Parathyroid adenoma (tissue), 2 donors: ENCODE data around the gene DHRSX.
"Not testable (repeated sequence)": the region's sequence is repeated elsewhere in the genome, so short reads cannot be mapped to it uniquely, and the experiment has no call there.

ENCODE experiments used
- H2AFZ ChIP-seq: fragments of 300-600 bp; sonication (generic); one replicate; pipeline ENCODE4 v1.7.0; 2017; ENCODE audit warnings: antibody characterized with exemption, mild to moderate bottlenecking
- H3K27ac ChIP-seq: fragments of 300-600 bp; sonication (generic); one replicate; pipeline ENCODE4 v1.7.0; 2017
- H3K27me3 ChIP-seq: fragments of 300-600 bp; sonication (generic); one replicate; pipeline ENCODE4 v1.7.0; 2017; ENCODE audit warnings: low read length; ENCODE audit not compliant: control insufficient read depth, insufficient read depth
- H3K36me3 ChIP-seq: fragments of 300-600 bp; sonication (generic); one replicate; pipeline ENCODE4 v1.7.0; 2017; ENCODE audit warnings: low read length; ENCODE audit not compliant: control insufficient read depth, insufficient read depth
- H3K4me1 ChIP-seq: fragments of 300-600 bp; sonication (generic); one replicate; pipeline ENCODE4 v1.7.0; 2017; ENCODE audit warnings: control low read depth
- H3K4me2 ChIP-seq: fragments of 300-600 bp; sonication (generic); one replicate; pipeline ENCODE4 v1.7.0; 2017; ENCODE audit warnings: low read length
- H3K4me3 ChIP-seq: fragments of 300-600 bp; sonication (generic); one replicate; pipeline ENCODE4 v1.7.0; 2017; ENCODE audit warnings: low read depth, low read length
- H3K79me2 ChIP-seq: fragments of 300-600 bp; sonication (generic); one replicate; pipeline ENCODE4 v1.7.0; 2017; ENCODE audit warnings: control low read depth
- H3K9ac ChIP-seq: fragments of 300-600 bp; sonication (generic); one replicate; pipeline ENCODE4 v1.7.0; 2017; ENCODE audit warnings: mild to moderate bottlenecking
- H3K9me3 ChIP-seq: fragments of 300-600 bp; sonication (generic); one replicate; pipeline ENCODE4 v1.7.0; 2017; ENCODE audit warnings: low read length; ENCODE audit not compliant: control insufficient read depth
- CTCF ChIP-seq: fragments of 300-600 bp; sonication (generic); IDR thresholded peaks from one replicate; pipeline ENCODE4 v1.7.0; 2017; ENCODE audit warnings: antibody characterized with exemption, mild to moderate bottlenecking
- donor health status: primary hyperparathyroidism.

DHRSX gene

GRCh38 chrX:2462074-2462473 is 38.7 kb downstream of the DHRSX start:
- H3K9ac ChIP-seq: no peak overlapping the region
- H2AFZ ChIP-seq: no peak overlapping the region
- H3K27ac ChIP-seq: no peak overlapping the region
- H3K27me3 ChIP-seq: no peaks in the 10 kb centered on the region
- no peaks in the 10 kb centered on the region for H3K4me1 ChIP-seq
- no peak overlapping the region for H3K4me2 ChIP-seq
- no peak overlapping the region for H3K4me3 ChIP-seq
- no peak for TF ChIP-seq CTCF
- H3K36me3 ChIP-seq: no peaks in the 10 kb centered on the region
- peaks cover 12% of the 10 kb centered on the region for H3K79me2 ChIP-seq
- no peaks in the 10 kb centered on the region for H3K9me3 ChIP-seq

GRCh38 chrX:2461711-2462016 is 39.1 kb downstream of the DHRSX start:
- Histone ChIP-seq H2AFZ (no peak overlapping the region), H3K9ac (no peak overlapping the region), H3K9me3 (no peaks in the 10 kb centered on the region), H3K27ac (no peak overlapping the region), H3K4me2 (no peak overlapping the region), H3K27me3 (no peaks in the 10 kb centered on the region), H3K4me1 (no peaks in the 10 kb centered on the region), H3K4me3 (no peak overlapping the region), H3K79me2 (peaks cover 12% of the 10 kb centered on the region), H3K36me3 (no peaks in the 10 kb centered on the region)
- no peak for TF ChIP-seq CTCF

- H2AFZ ChIP-seq, H3K4me3 ChIP-seq, H3K4me2 ChIP-seq, H3K4me1 ChIP-seq, H3K36me3 ChIP-seq, H3K9me3 ChIP-seq, H3K27me3 ChIP-seq, H3K9ac ChIP-seq, H3K27ac ChIP-seq: not testable (repeated sequence)
- peaks cover 12% of the 10 kb centered on the region for H3K79me2 ChIP-seq
Measured at GRCh38 chrX:2460821-2461710, 39.7 kb downstream of the DHRSX start.

GRCh38 chrX:2460048-2460447 is 40.7 kb downstream of the DHRSX start:
- H3K27ac ChIP-seq, H3K4me3 ChIP-seq, H3K36me3 ChIP-seq, H3K4me1 ChIP-seq, H2AFZ ChIP-seq, H3K27me3 ChIP-seq, H3K9ac ChIP-seq, H3K4me2 ChIP-seq, H3K9me3 ChIP-seq: not testable (repeated sequence)
- H3K79me2 ChIP-seq: peaks cover 11% of the 10 kb centered on the region

GRCh38 chrX:2458309-2458708 is 42.5 kb downstream of the DHRSX start:
- H3K4me1 ChIP-seq: no peaks in the 10 kb centered on the region
- no peak for TF ChIP-seq CTCF
- no peak overlapping the region for H3K4me3 ChIP-seq
- H3K9me3 ChIP-seq: no peaks in the 10 kb centered on the region
- no peaks in the 10 kb centered on the region for H3K36me3 ChIP-seq
- no peak overlapping the region for H2AFZ ChIP-seq
- no peak overlapping the region for H3K4me2 ChIP-seq
- H3K27me3 ChIP-seq: no peaks in the 10 kb centered on the region
- no peak overlapping the region for H3K9ac ChIP-seq
- no peak overlapping the region for H3K27ac ChIP-seq
- H3K79me2 ChIP-seq: peaks cover 10% of the 10 kb centered on the region
